Dermis blood vessel endothelial cell (primary cell): Measurements from ENCODE around the gene PDGFRB. TPM values are rescaled to one million over a fixed set of nuclear protein-coding genes. Genes with fewer than 3 reads are reported as not detected.
A peak's percentile ranks its signal among the peaks of the same experiment; 100 is the strongest.

Experiments used
- DNase-seq: peaks from one replicate; pipeline ENCODE4 v3.0.0; 2010
- total RNA-seq: library from RNA; depleted of rRNA; stranded (reverse); fragments of >200 nt; gene quantifications from 2 replicates; pipeline ENCODE4 v1.2.3, GENCODE V29; 2014

The PDGFRB gene
- total RNA-seq, 1 donor from 2014 or later, result 9.9 TPM

GRCh38 chr5:150143350-150144245 is 12.0 kb downstream of the PDGFRB start:
- DNase-seq, result peak; percentile 24

- peak; percentile 46 for DNase-seq
These were observed 12.7 kb downstream of the PDGFRB start for GRCh38 chr5:150142959-150143349.

- no peak for DNase-seq
These were observed 13.3 kb downstream of the PDGFRB start for GRCh38 chr5:150142185-150142958.

- no peak for DNase-seq
These were observed 14.0 kb downstream of the PDGFRB start for GRCh38 chr5:150141544-150142184.

- DNase-seq, result no peak
These were observed 14.8 kb downstream of the PDGFRB start for GRCh38 chr5:150140830-150141229.

GRCh38 chr5:150139334-150139733 is 16.3 kb downstream of the PDGFRB start:
- DNase-seq, result no peak

GRCh38 chr5:150138551-150139265 is 16.9 kb downstream of the PDGFRB start:
- peak; percentile 53 for DNase-seq

GRCh38 chr5:150137997-150138396 is 17.6 kb downstream of the PDGFRB start:
- DNase-seq, result peak; percentile 17

GRCh38 chr5:150137168-150137957 is 18.3 kb downstream of the PDGFRB start:
- peak; percentile 32 for DNase-seq

GRCh38 chr5:150136305-150137167 is 19.1 kb downstream of the PDGFRB start:
- no peak for DNase-seq

GRCh38 chr5:150135557-150136304 is 19.9 kb downstream of the PDGFRB start:
- peak; percentile 43 for DNase-seq

GRCh38 chr5:150134198-150134588 is 21.5 kb downstream of the PDGFRB start:
- peak; percentile 40 for DNase-seq

- DNase-seq, result no peak
These were observed 22.0 kb downstream of the PDGFRB start for GRCh38 chr5:150133581-150134197.

GRCh38 chr5:150132740-150133139 is 22.9 kb downstream of the PDGFRB start:
- no peak for DNase-seq

GRCh38 chr5:150131978-150132694 is 23.5 kb downstream of the PDGFRB start:
- DNase-seq, result no peak

- no peak for DNase-seq
These were observed 24.2 kb downstream of the PDGFRB start for GRCh38 chr5:150131461-150131860.

- no peak for DNase-seq
These were observed 25.1 kb downstream of the PDGFRB start for GRCh38 chr5:150130493-150130922.

GRCh38 chr5:150129813-150130492 is 25.7 kb downstream of the PDGFRB start:
- peak; percentile 82 for DNase-seq
